Stimulated activated CD4-positive, alpha-beta T cell treated with anti-CD3 and anti-CD28 coated beads, Interleukin-1b, Interleukin-23, amount 100 ng/mL, for 48 hours (primary cell): ENCODE results near the gene KCNIP1.

Experiments used
- DNase-seq: peaks from one replicate; pipeline ENCODE4 v3.0.0-alpha.2; 2020

The KCNIP1 gene

DNA sequence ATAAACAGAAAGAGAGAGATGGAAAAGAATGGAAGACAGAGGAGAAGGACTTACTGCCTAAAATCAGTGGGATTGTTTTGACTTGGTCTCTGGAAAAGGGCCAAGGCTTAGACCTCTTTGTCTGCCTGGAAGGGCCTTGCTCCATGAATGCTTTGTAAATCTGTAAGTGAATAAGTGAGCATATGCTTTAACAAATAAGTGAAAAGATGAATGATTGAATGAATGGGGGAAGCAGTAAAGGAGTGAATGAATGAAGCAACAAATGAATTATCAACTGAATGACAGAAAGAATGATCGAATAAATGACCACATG, 5.5 kb downstream of the KCNIP1 start:
- no peak for DNase-seq

DNA sequence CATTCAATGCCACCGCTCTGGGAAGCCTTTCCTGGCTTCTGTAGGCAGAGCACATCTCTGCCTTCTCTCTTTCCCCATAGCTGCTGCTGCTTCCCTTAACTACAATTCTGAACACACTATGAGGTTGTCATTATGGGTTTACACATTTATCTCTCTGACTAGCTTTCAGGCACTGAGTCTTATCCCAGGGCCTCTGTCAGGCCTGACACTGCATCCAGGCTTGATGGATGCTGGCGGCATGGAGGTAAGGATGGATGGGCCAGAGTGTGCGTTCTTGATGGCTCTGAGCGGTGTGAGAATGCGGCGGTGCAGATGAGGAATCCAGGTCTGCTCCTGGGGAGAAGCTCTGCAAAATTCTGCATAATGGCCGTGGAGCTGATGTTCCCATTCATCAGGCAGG, 6.3 kb downstream of the KCNIP1 start:
- no peak for DNase-seq

DNA sequence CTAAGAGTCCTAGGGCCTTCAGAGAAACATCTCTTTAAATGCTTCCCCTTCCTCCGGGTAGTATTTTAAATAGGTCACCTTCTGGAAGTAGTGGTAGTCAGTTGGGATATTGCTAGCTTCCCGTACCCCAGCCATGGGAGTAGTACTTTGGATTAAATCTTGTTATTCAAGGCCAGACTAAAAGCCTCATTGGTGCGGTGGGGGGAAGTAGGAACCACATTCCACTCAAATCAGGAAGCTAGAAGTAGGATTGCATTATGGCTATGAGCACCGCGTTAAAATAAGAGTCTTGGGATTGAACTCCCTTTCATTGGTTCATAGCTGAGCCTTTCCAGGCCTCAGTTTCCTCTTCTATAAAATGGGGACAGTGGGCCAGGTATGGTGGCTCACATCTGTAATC, 6.7 kb downstream of the KCNIP1 start:
- DNase-seq = no peak

DNA sequence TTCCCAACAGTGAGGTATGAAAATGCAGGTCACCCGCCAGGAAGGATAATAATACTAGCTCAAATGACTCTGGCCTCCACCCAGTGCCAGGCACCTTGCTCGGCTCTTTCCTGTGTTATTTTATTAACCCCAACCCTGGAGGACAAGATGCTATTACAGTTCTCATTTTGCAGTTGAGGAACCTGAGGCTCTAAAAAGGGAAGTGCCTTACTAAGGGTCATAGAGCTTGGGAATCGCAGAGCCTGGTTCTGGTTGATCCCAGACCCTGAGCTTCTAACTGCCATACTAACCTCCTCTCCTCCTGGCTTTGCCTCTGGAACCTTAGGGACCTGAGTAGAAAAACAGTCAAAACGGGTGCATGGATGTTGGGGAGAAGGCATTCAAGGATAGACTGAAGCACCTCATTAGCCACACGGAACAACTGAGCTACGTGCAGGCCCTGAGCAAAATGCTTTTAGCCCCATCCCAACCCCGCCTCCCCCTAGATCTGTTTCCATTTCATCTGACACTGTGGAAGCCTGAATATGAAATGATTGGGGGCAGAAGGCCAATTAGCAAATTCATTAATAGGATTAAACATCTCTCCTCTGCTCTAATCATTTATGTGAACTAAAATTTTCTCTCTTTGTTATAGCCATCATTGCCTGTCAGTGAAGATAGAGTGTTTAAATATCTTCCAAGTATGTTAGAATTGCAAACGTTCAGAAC, 7.9 kb downstream of the KCNIP1 start:
- DNase-seq = no peak

DNA sequence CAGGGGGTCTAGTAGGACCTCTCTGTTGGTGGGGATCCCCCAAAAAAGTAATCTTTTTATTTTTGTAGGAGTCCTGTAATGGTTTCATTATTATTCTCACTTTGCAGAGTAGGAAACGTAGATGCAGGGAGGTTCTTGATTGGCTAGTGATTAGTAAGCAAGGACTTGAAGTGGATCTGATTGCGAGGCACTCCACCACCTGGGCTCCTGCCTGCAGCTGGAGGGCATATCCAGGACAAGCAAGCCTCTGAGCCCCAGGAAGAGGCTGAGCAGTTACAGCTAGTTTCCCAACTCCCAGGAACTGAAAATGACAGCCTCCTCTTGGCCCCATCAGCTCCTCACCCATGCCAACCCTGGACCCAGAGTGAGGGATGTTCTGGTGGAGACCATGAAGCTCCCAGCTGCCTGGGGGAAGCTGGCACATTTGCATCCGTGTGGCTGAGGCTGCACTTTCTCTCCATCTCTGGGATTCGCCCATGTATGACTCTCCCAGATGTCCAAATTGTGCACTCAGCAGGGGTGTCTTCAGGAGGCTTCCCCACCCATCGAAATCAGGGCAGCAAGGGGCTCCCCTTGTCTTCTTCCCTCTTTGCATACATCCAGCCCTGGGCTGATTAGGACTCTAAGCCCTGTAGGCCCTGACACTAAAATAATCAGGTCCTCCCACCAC, 10.2 kb downstream of the KCNIP1 start:
- DNase-seq = no peak

DNA sequence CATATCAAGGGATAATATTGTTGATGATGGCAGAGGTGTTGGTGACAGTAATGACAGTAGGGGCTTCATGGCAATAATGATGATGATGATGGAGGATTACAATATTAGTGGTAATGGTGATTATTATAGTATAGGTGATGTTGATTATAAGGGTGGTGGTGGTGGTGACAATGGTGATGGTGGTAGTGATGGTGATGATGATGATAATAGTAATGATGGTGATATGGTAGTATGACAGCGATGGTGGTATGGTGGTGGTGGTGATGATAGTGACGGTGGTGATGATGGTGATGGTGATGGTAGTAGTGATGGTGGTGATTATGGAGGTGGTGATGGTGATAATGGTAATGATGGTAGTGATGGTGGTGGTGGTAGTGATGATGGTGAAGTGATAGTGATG, 13.6 kb downstream of the KCNIP1 start:
- no peak for DNase-seq

DNA sequence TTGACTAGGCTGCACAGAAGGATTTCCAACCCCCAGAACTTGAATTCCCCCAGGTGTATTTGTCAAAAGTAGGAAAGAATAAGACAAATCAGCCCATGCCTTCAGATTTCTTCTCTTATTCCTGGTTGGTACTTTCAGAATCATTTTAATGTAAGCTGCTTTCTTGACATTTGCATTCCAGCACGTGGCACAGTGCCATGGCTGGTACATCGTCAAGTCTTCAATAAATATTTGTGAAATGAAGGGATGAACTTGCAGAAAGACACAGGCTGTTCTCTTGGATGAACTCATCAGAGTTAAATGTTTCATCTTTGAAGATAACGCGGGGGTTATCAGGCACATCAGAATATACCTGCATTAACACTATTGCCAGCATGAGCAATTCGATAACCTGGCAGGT, 14.5 kb downstream of the KCNIP1 start:
- no peak for DNase-seq

DNA sequence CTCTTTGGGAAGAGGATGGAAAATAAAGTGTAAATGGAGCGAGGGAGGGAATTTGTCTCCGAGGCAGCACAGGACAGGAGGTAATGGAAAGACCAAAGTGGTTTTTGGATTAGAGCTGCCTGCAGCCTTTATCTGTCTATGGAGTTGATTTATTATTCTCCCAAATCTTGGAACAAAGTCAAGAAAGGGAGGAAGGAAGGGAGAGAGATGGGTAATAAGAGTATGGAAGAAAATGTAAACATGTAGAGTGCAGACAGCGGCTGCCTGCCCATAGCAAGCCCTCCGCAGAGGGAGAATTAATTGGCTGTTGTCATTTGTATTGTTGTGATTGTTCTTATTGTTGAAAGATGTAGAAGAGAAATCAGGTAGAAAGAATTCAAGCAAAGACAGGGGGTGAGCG, 15.7 kb downstream of the KCNIP1 start:
- no peak for DNase-seq

DNA sequence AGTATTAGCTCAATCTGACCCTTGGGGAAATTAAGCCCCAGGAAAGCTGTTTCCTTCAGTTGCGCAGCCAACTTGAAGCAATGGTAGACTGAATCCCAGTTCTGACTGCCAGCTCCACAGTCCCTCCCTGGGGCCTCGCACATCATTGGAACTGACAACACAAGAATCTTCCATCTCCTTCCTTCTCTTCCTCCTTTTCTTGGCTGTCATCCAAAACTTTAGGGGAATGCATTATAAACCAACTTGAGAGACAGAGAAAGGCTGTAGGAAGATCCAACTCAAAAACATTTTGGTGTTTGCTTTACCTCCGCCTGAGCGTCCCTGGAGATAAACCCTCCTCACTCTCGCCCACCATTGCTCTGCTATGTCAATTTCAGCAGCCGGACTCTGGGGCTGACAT, 16.6 kb downstream of the KCNIP1 start:
- no peak for DNase-seq

DNA sequence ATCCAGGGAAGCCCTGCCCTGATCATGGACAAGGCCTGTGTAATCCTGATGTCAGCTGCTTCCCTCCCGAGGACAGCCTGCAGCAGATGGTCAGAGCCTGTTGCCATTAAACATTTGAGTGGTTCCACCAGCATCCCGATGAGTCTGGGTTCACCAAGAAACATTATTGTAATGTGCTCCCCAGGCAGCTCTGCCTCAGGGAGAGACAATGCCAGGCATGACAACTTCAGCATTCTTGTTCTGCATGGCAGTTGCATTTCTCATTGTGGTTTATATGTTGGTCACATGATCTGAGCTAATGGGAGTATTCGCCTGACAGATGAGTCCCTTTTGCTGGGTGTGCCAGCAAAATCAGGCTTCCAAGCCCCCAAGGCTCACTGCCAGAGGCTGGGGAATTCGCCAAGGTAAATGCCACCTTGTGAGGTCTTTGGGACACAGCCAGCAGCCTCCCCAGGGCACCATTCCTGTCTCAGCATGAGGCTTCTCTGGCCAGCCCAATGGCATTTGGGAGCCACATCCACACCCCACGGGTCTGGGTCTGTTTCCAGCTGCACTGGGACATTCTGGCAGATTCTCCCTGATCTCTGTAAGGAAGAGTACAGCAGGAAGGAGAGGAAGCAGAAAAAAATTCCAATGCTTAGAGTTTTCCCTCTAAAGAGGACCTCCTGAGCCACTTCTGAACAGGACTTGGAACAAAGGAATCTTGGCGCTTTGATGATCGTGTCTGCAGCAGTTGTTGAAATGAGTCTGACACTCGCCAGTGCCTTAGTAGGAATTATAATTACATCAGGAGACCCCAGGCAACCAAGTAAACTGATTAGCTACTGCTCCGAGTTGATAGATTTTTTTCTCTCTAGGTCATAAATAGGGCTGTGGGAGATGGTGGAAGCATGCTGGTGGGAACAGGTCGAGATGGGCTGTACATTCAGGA, 18.7 kb downstream of the KCNIP1 start:
- no peak for DNase-seq

DNA sequence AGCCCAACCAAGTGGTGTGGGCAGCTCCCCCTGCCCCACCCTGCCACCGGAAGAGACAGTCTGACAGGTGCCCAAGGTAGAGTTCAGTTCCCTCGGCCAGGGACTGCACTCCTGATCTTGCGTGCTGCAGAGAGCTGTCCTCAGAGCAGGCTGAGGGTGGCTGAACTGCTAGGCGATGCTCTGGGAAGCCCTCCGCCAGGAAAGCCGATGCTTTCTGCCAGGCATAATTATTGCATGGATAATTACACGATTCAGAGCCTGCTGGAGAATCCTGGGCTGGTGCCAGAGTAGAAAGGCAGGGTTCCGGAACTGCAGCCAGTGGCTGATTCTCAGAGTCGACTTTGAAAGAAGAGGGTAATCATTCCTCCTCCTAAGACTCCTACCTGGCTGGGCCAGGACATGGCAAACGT, 19.3 kb downstream of the KCNIP1 start:
- DNase-seq = no peak

DNA sequence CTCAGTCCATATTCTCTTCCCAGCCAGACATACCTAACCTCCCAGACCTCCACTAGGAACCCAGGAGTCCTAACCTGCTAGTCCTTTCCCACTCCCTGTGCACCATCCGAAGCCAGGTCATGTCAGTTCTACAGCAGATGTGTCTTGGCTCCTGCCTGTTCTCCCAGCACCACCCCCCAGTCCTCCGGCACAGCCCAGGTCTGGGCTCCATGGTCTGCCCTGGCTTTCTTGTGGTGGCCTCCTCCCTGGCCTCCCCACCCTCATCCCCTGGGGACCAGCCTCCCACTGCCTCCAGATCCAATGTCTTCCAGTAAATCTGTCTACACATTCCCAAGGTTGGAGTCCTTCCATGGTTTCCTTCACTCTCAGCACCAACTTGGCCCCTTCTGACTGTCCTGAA, 20.0 kb downstream of the KCNIP1 start:
- no peak for DNase-seq

DNA sequence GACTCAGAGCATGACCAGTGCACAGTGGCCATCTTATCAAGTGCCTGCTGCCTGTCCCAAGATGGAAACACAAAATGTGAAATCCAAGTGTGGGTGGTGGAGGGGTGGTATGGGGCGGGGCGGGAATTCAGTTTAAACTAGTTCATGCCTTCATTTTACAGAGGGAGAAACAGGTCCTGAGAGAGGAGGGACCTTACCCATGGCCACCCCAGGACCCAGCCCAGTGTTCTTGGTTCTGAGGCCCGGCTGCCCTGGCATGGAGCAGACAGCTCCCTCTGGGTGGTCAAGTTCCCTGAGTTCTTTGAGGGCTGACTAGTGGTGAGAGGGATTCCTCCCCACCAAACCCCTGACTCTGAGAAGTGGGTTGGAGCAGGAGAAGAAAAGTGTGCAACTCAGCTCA, 20.8 kb downstream of the KCNIP1 start:
- DNase-seq = no peak

DNA sequence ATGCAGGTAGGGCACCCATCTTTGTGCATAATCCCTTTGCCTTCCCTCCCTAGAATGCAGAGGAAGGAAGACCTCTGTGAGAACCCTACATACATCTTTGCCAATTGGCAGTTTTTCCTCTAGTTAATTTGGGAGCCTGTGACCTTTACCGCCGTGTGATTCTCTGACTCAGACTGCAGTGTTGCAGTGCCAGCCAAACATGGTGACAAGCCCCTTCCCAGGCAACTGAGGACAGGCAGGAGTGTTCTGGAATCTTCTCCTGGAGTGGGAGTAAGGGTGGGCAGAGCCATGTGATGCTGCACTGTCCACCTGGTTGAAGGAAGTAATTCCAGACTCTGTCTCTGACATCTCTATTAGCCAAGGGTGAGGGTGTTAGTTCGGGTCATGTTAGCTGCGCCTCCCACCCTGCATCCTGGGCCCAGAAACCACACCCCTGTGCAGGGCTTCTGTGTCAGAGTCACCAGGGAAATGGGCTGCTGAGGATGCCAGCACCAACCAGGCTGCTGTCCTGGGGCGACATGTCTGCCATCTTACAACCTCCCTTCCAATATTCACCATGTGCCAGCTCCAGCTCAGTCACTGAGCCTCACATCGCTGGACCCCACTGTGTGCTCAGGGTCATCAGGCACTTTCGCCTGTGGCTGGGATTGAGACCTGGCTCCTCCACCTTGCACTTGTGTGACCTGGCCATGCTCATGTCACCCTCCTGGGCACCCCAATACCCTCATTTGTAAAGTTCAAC, 21.8 kb downstream of the KCNIP1 start:
- no peak for DNase-seq

DNA sequence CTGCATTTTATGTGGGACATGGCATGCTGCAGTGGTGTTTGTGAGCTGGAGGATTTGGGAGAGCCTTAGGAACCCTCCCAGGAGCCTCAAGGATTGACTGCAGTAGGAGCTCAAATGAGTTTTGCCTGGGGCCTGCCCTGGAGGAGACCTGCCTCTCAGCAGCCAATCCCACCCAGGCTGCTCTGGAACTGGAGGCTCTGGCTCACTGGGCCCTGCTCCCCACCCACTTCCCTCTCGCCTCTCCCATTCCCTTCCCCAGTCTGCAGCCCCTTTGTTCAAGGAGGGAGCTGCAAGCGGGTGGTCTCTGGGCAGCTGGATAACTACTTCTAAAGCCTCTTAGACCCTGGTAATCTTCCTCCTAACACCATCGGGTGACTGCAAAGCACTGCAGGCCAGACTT, 24.2 kb downstream of the KCNIP1 start:
- DNase-seq = no peak

DNA sequence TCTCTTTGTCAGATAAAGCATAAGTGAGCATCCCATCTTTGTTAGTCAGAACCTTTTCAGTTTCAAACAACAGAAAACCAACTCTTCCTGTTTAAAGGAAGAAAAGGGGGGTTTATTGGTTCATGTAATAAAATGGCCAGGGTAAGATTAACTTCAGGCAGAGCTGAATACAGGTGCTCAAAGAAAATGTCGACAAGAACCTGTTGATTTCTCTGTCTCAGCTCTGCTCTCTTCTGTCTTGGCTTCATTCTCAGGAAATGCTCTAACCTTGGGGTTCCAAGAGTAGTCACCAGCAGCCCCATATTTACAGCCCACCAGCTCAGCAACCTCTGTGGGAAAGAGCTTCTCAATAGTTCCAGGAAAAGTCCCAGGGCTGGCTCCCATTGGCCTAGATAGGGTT, 25.2 kb downstream of the KCNIP1 start:
- no peak for DNase-seq

DNA sequence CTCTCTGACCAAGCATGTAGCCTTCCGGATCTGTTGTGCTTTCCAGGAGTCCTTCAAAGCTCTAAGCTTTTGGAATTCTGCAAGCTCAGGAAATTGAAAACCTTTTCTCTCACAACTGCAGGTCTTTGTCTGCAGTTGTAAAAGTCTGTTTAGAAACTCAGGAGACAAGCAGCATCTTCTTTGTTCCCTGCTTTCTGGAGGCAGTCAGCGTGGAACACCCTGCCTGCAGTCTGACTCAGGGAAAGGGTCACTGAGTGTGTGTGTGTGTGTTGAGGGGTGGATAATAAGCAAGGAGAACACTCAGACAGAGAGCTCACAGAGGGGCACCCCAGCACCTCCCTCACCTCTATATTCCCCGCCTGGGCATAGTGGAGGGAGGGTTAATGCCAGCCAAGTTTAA, 29.1 kb downstream of the KCNIP1 start:
- no peak for DNase-seq

DNA sequence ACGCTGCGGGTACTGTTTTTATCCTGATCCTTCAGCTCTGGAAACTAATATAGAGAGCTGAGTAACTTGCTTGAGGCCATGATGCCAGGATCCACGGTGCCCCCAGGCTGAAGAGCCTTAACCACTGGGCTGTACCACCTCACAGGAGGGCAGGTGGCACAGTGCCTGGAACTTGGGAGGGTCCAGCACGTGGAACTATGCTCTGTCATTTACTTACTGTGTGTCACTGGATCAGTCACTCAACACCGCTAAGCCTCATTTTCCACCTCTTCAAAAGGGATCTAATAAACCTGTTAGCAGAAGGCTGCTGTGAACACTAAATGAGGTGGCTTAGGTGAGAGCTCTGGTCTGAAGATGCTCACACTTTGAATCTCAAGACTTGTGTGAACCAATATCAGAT, 29.6 kb downstream of the KCNIP1 start:
- DNase-seq = no peak

DNA sequence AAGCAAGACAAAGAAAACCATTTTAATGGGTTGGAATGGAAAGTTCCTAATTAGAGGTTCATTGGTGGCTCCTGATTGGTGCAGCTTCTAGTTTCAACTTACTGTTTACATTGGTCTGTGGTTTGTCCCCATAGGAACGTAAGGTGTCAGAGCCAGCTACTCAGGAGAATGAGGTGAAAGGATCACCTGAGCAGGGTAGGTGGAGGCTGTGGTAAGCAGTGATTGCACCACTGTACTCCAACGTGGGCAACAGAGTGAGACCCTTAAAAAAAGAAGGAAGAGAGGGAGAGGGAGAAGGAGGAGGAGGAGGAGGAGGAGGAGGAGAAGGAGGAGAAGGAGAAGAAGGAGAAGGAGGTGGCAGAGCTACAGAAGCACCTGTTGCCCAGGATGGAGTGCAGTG, 30.4 kb downstream of the KCNIP1 start:
- DNase-seq = no peak

DNA sequence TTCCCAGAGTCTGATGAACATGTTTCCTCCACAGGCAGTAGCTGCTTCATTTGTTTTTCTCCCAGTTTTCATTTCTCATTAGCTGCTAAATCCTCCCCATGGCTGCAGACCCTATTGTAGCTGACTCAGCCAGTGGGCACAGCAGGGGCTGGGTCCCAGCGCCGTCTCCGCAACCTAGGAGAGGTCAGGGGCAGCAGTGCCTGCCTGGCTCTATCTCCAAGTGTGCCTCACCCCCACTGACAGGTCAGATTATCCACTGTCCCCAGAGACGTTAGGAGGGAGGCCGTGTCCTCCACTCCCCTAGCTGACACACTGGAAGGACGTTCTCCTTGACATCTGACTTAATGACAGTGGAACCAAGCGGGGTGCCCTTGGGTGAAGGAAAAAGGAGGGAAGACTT, 31.1 kb downstream of the KCNIP1 start:
- DNase-seq = no peak

DNA sequence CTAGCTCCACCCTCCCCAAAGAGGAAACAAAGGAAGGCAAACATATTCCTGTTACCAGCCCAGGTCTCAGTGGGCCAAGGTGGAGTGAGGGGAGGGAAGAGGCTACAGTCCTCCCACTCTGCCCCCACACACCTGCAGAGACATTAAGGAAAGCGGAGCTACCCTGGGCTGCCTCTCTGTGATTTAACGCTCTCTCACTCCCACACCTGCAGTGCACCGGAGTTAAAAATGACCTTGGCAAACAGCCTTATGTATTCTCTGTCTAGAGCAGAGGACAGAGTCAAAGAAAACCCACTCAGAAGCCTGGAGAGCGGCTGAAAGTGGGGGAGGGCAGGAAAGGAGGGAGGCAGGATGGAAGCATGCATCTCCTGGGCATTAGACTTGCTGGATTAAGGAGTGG, 32.7 kb downstream of the KCNIP1 start:
- DNase-seq = no peak

DNA sequence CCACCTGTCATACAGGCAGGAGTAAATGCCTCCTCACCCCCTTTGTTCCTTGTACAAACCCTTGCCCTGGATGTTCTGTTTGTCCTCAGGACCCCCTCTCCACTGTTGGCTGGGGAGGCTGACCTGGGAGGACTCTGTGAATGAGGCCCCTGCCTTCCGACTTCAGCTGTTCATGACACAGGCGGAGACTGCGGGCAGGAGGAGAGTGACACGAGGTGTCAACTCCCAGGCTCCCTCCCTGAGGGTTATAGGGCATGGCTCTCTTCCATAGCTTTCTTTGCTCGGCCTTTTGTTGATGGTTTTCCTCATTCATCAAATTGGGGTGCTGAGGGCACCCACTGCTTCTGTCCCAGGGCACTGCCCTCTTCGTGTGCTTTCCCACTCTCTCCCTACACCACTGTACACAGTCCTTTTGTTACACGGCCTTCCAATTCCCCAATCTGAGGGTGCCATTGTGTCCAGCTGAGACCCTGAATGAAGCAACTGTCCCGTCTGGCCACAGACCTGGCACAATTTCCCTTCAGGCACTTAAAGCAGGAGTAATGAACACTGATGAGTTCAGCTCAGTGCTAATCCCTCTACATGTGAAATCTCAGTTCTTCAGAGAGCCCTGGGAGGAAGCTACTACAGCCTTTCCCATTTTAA, 33.8 kb downstream of the KCNIP1 start:
- DNase-seq = no peak

DNA sequence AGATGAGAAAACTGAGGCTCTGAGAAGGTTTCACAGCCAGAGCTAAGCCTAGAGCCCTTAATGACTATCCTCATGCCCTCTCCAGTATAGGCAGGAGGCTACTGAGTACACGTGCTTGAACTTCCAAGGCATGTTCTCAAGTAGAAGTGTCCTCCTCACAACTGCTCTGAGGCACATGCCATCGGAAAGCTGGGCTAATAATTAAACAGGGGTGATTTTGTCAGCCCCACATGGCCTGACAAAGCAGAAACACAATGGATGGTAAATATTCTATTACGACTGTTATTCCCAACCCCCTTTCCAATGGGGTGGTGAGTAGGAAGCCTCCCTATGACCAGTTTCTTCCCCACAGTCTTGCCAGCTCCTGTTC, 34.3 kb downstream of the KCNIP1 start:
- no peak for DNase-seq
